Thoracic aorta (tissue), 2 donors: ENCODE results near the gene ADARB2. TPM values are rescaled to one million over a fixed set of nuclear protein-coding genes. Genes with fewer than 3 reads are reported as not detected.

Experiments
- ATAC-seq: fragments of 150-250 bp; one replicate; pipeline ENCODE4 v1.8.0; 2017; ENCODE audit warnings: low read depth; ENCODE audit not compliant: insufficient number of reproducible peaks, low FRiP score
- DNase-seq: peaks from one replicate; pipeline ENCODE4 v3.0.0-alpha.2; 2020; ENCODE audit warnings: low spot score
- H3K27ac ChIP-seq, 2 donors: fragments of 200-600 bp; sonication (generic); 1 replicate in 1 of 2; 2 replicates in 1 of 2; pipeline ENCODE4 v1.5.1; 2016; ENCODE audit warnings: mild to moderate bottlenecking in 2 of 2, moderate library complexity in 2 of 2
- H3K27me3 ChIP-seq: fragments of 200-600 bp; sonication (generic); replicated peaks from 2 replicates; pipeline ENCODE4 v1.6.0; 2016; ENCODE audit warnings: mild to moderate bottlenecking; ENCODE audit not compliant: insufficient read depth
- H3K36me3 ChIP-seq: fragments of 200-600 bp; sonication (generic); one replicate; pipeline ENCODE4 v1.5.1; 2016
- H3K4me1 ChIP-seq, 2 donors: fragments of 200-600 bp; sonication (generic); 1 replicate in 1 of 2; 2 replicates in 1 of 2; pipeline versions ENCODE4 v1.5.1 to v1.6.0; 2016; ENCODE audit warnings: low read depth in 2 of 2, mild to moderate bottlenecking in 1 of 2; ENCODE audit not compliant: control insufficient read depth in 1 of 2
- H3K4me3 ChIP-seq: fragments of 200-600 bp; sonication (generic); 2 replicates; pipeline ENCODE4 v1.5.1; 2016; ENCODE audit warnings: mild to moderate bottlenecking
- H3K9me3 ChIP-seq: fragments of 200-600 bp; sonication (generic); 2 replicates; pipeline ENCODE4 v1.5.1; 2016
- total RNA-seq, 2 donors: library from RNA; depleted of rRNA; stranded (reverse); fragments of >200 nt; gene quantifications; one replicate each; pipeline versions ENCODE4 v1.1.0 to v1.2.3, GENCODE V29; 2016
- TF ChIP-seq, protein P1 (sequence below): fragments of 200-600 bp; sonication (generic); IDR thresholded peaks from one replicate; pipeline ENCODE4 v1.5.1; 2019; ENCODE audit warnings: antibody characterized with exemption

The ADARB2 gene
- total RNA-seq, 2 donors from 2014 or later = 0.71 to 3.1 TPM

DNA sequence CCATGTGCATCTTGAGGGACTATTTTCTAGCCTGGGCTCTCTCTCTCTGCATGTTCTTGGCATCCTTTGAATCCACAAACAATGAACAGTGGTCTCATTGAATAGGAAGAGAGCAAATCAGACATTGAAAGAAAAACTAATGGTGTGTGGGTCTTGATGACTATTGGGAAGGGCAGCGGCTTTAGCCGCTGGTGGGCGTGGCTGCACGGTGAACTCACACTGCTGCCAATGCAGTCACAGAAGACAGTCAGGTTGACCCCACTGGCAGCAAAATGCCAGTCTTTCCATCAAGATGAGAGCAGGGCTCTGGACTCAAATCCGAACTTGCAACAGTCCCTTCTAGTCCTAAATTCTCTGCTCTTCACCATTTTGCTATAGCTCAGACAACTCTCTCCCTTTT lies 91.0 kb downstream of the ADARB2 start:
- H3K27me3 ChIP-seq = no peaks in the 10 kb centered on the region
- no peaks in the 10 kb centered on the region for H3K4me1 ChIP-seq
- H3K9me3 ChIP-seq = no peaks in the 10 kb centered on the region
- ATAC-seq (no peak), DNase-seq (no peak)
- H3K36me3 ChIP-seq = no peaks in the 10 kb centered on the region
- H3K4me3 ChIP-seq = no peak overlapping the region
- no peak overlapping the region for H3K27ac ChIP-seq
- TF ChIP-seq, protein P1, sequence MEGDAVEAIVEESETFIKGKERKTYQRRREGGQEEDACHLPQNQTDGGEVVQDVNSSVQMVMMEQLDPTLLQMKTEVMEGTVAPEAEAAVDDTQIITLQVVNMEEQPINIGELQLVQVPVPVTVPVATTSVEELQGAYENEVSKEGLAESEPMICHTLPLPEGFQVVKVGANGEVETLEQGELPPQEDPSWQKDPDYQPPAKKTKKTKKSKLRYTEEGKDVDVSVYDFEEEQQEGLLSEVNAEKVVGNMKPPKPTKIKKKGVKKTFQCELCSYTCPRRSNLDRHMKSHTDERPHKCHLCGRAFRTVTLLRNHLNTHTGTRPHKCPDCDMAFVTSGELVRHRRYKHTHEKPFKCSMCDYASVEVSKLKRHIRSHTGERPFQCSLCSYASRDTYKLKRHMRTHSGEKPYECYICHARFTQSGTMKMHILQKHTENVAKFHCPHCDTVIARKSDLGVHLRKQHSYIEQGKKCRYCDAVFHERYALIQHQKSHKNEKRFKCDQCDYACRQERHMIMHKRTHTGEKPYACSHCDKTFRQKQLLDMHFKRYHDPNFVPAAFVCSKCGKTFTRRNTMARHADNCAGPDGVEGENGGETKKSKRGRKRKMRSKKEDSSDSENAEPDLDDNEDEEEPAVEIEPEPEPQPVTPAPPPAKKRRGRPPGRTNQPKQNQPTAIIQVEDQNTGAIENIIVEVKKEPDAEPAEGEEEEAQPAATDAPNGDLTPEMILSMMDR = no peak

DNA sequence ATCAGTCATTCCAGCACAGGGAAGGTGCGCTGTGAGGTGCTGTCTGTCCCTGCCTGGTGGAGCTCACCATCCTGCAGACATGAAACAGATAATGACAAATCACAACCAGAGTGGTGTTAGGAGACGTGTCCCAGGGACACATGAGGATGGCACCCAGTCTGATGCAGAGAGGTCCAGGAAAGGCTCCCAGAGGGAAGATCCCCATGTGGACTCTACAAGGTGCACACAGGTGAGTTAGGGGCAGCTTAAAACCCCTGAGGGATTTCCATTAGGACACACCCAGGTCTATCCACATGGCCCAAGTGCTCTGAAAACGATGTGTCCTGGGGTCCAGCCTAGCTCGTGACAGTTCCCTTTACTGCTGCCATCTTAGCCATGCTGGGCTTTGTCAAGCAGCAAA lies 91.4 kb downstream of the ADARB2 start:
- ATAC-seq (no peak), DNase-seq (no peak)
- TF ChIP-seq, protein P1 = no peak
- Histone ChIP-seq H3K9me3 (no peaks in the 10 kb centered on the region), H3K27ac (no peak overlapping the region), H3K4me3 (no peak overlapping the region), H3K27me3 (no peaks in the 10 kb centered on the region), H3K36me3 (no peaks in the 10 kb centered on the region), H3K4me1 (no peaks in the 10 kb centered on the region)

DNA sequence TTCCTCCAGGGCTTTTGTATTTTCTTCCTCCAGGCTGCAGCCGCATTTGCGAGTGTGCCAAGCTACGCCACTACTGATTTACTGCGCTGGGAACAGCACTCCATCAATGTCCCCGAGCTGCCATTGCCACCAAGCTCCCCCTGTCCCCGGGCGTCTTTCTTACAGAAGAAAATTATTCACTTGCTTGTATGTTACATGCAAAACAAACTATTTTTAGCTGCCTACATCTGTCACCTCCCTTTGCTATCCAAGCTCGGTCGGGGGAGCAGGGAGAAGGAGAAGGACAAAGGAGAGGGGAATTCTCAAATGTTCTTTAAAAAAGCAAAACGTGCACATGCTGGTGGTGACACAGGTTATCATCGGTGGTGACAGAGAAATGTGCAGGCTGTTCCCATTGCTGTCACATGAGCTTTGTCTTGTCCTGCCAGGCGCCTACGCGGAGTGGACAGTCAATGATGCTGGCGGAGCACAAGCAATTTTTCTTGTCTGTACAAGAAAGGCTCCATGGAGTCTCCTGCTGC lies 93.1 kb downstream of the ADARB2 start:
- H3K36me3 ChIP-seq = no peaks in the 10 kb centered on the region
- ATAC-seq (no peak), DNase-seq (no peak)
- H3K27ac ChIP-seq = no peak overlapping the region
- no peaks in the 10 kb centered on the region for H3K27me3 ChIP-seq
- no peaks in the 10 kb centered on the region for H3K4me1 ChIP-seq
- no peaks in the 10 kb centered on the region for H3K9me3 ChIP-seq
- H3K4me3 ChIP-seq = no peak overlapping the region
- TF ChIP-seq, protein P1 = no peak

DNA sequence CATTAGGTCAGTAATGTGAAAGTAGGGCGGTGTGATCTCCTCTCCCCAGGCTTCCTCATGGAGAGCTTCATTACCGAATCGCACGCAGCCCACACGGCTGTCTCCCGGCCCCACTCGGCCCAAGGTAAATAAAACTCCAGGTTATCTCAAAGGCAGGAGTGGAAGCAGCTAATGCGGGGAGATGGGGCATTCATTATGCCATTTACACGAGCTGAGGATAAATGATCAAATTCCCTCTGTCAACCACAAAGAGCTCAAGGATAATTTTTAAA lies 93.5 kb downstream of the ADARB2 start:
- H3K4me3 ChIP-seq = no peak overlapping the region
- no peaks in the 10 kb centered on the region for H3K27me3 ChIP-seq
- TF ChIP-seq, protein P1 = no peak
- DNase-seq (no peak), ATAC-seq (no peak)
- no peaks in the 10 kb centered on the region for H3K36me3 ChIP-seq
- H3K27ac ChIP-seq = no peak overlapping the region
- H3K4me1 ChIP-seq = no peaks in the 10 kb centered on the region
- H3K9me3 ChIP-seq = no peaks in the 10 kb centered on the region

DNA sequence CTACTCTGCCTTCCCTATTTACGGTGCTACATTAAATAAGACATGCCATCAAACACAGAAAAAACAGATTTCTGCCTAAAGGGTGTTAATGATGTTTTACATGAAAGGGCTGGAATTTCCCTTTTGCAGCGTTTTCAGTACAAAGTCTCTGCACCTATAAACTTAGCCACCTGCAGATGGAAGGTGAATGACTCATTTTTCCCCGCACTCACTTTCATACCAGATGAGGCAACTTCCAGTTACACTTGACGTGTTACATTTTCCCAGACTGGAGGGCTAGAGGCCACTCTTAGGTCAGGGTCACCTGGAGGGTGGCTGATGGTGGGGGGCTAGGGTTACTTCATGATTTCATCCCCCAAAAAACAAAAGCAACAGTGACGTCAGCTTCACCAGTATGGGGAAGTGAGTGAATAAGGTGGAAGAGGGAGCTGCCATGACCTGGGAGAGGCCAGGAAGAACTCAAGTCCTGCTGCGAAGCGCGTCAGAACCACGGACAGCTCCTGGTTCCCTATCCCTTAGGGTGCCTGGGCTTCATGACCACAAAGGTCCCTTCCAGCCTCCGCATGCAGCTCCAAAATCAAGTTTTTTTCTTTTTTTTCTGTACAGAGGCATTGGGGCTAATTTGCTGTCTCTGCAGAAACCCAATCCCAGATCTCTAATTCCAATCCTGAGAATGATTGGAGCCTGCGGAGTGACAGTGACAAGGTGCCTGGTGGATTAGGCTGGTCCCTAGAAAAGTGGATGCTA lies 94.0 kb downstream of the ADARB2 start:
- no peaks in the 10 kb centered on the region for H3K27me3 ChIP-seq
- ATAC-seq (no peak), DNase-seq (no peak)
- no peaks in the 10 kb centered on the region for H3K36me3 ChIP-seq
- no peak overlapping the region for H3K4me3 ChIP-seq
- H3K4me1 ChIP-seq = no peaks in the 10 kb centered on the region
- no peak overlapping the region for H3K27ac ChIP-seq
- TF ChIP-seq, protein P1 = no peak
- no peaks in the 10 kb centered on the region for H3K9me3 ChIP-seq
